ENCODE measurements around the gene PCBP4. TPM values are rescaled to one million over a fixed set of nuclear protein-coding genes. Genes with fewer than 3 reads are reported as not detected.

The PCBP4 gene
- total RNA-seq, 1 experiment from 2014 or later, result 28.7 TPM

GRCh38 chr3:51937014-51937413 lies 30.2 kb downstream of the PCBP4 start:
- Mint-ChIP-seq H3K36me3 (peaks cover 58% of the 10 kb centered on the region), H3K27me3 (ENCODE audit: low read depth) (no peaks in the 10 kb centered on the region), H3K4me3 (no peak overlapping the region), H3K27ac (no peak overlapping the region), H3K4me1 (peaks cover 12% of the 10 kb centered on the region), H3K9me3 (no peaks in the 10 kb centered on the region)
- DNase-seq (ENCODE audit: low spot score) (no peak), ATAC-seq (no peak)
- ChIA-PET CTCF (interaction anchor here (1.3 kb wide), 1 partner anchor 218 kb away, joined by 3 read pairs; no protein-coding TSS in a partner anchor), POLR2A (no interaction called here)
- TF ChIP-seq TEAD4 (CRISPR knock-in tag; IDR thresholded peaks at IDR 0.05), result no peak
- TF ChIP-seq ZBTB43 (CRISPR knock-in tag; IDR thresholded peaks at IDR 0.05), result no peak
- no peak for TF ChIP-seq PREB (CRISPR knock-in tag; IDR thresholded peaks at IDR 0.05; ENCODE audit: borderline replicate concordance)
- no peak for TF ChIP-seq CREB1 (CRISPR knock-in tag; IDR thresholded peaks at IDR 0.05)
- TF ChIP-seq CTCF (IDR thresholded peaks at IDR 0.05), result no peak

- ChIA-PET POLR2A (no interaction called here), CTCF (interaction anchor here (1.3 to 1.5 kb wide), 2 partner anchors 38 to 217 kb away, joined by 3 to 4 read pairs; partner anchors contain the start of gene ABHD14B)
- Mint-ChIP-seq H3K36me3 (peaks cover 60% of the 10 kb centered on the region), H3K4me1 (peaks cover 10% of the 10 kb centered on the region), H3K4me3 (no peak overlapping the region), H3K27ac (no peak overlapping the region), H3K9me3 (no peaks in the 10 kb centered on the region), H3K27me3 (ENCODE audit: low read depth) (no peaks in the 10 kb centered on the region)
- no peak for ATAC-seq
- TF ChIP-seq HMGA2 (CRISPR knock-in tag; IDR thresholded peaks at IDR 0.05), result no peak
- TF ChIP-seq ZNF281 (CRISPR knock-in tag; IDR thresholded peaks at IDR 0.05), result no peak
- no peak for TF ChIP-seq ZNF138 (CRISPR knock-in tag; conservative IDR thresholded peaks at IDR 0.05)
- TF ChIP-seq E2F4 (CRISPR knock-in tag; IDR thresholded peaks at IDR 0.05; ENCODE audit: borderline replicate concordance, low read depth), result no peak
- DNase-seq (ENCODE audit: low spot score), result no peak
These were observed 31.1 kb downstream of the PCBP4 start for GRCh38 chr3:51935886-51936755.

GRCh38 chr3:51934991-51935885 lies 32.0 kb downstream of the PCBP4 start:
- ChIA-PET CTCF (interaction anchor here (1.2 to 1.5 kb wide), 2 partner anchors 39 to 115 kb away, joined by 3 to 4 read pairs; partner anchors contain the start of gene ABHD14B), POLR2A (interaction anchor here (0.5 kb wide), 1 partner anchor 48 kb away, joined by 3 read pairs; no protein-coding TSS in a partner anchor)
- DNase-seq (ENCODE audit: low spot score) (no peak), ATAC-seq (no peak)
- H3K27ac Mint-ChIP-seq, result no peak overlapping the region
- no peaks in the 10 kb centered on the region for H3K9me3 Mint-ChIP-seq
- H3K27me3 Mint-ChIP-seq (ENCODE audit: low read depth), result no peaks in the 10 kb centered on the region
- peaks cover 2% of the 10 kb centered on the region for H3K4me1 Mint-ChIP-seq
- peaks cover 56% of the 10 kb centered on the region for H3K36me3 Mint-ChIP-seq
- H3K4me3 Mint-ChIP-seq, result no peak overlapping the region
- TF ChIP-seq RELA (CRISPR knock-in tag; IDR thresholded peaks at IDR 0.05; ENCODE audit: borderline replicate concordance) (no peak), ZNF281 (CRISPR knock-in tag; IDR thresholded peaks at IDR 0.05) (no peak), STAT6 (CRISPR knock-in tag; conservative IDR thresholded peaks at IDR 0.05; ENCODE audit: low read depth) (no peak)
